AG04450 (cell line): ENCODE data around the gene GPX3. TPM values are rescaled to one million over a fixed set of nuclear protein-coding genes. Genes with fewer than 3 reads are reported as not detected.

Experiments used
- CTCF ChIA-PET: fragments of 300-600, 350-600 bp; formaldehyde crosslinking; extraction: SDS; loops from one replicate; lab custom pipeline; 2022; ENCODE audit warnings: antibody characterized with exemption, inconsistent platforms; lab: Charles Lee
- POLR2A ChIA-PET: fragments of 350-600 bp; formaldehyde crosslinking; extraction: SDS; loops from one replicate; lab custom pipeline; 2021; ENCODE audit warnings: antibody characterized with exemption, inconsistent platforms; lab: Yijun Ruan, JAX
- DNase-seq: peaks from one replicate; pipeline ENCODE4 v3.0.0-alpha.2; 2011; ENCODE audit warnings: low read depth, low spot score
- H3K27ac ChIP-seq: one replicate; pipeline ENCODE4 v1.5.1; 2012; ENCODE audit warnings: low read depth, low read length, control low read depth
- H3K27me3 ChIP-seq: one replicate; pipeline ENCODE4 v1.6.0; 2012; ENCODE audit warnings: low read length; ENCODE audit not compliant: control insufficient read depth, insufficient read depth
- H3K4me3 ChIP-seq: 2 replicates; pipeline ENCODE4 v1.5.1; 2011; ENCODE audit warnings: mild to moderate bottlenecking, low read depth, low read length, control low read depth
- H3K9me3 ChIP-seq: 2 replicates; pipeline ENCODE4 v1.5.1; 2012; ENCODE audit warnings: low read length; ENCODE audit not compliant: control insufficient read depth, insufficient read depth
- polyA plus RNA-seq: library from polyadenylated mRNA; depleted of rRNA; stranded (reverse); fragments of >200 nt; gene quantifications from 2 replicates; pipeline ENCODE4 v1.2.3, GENCODE V29; 2011
- TF ChIP-seq, protein P1 (sequence below): IDR thresholded peaks from 2 replicates; pipeline ENCODE4 v1.5.1; 2011; ENCODE audit warnings: low read depth, low read length, control low read depth, inconsistent platforms

The GPX3 gene
- polyA plus RNA-seq, 1 experiment = 3.7 TPM

DNA sequence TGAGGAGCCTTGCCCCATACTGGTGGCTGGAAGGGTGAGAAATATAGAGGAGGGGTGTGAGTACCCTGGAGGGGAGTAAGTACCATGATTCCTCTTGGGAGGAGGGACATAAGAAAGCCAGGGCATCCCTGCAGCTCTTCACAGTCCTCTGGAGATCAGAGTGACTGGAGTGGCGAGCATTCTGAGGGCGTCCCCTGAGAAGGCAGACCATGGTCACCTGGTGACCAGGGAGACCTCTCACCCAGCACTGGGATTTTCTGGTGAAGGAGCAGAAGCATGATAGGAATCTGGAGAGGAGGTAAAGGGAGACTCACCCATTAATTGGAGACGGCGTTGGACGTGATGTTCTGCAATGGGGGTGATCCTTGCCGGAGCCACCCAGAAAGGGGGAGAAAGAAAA, 27.7 kb upstream of the GPX3 start:
- ChIA-PET CTCF (no interaction called here), POLR2A (no interaction called here)
- DNase-seq = no peak
- Histone ChIP-seq H3K4me3 (no peak overlapping the region), H3K27ac (no peak overlapping the region), H3K27me3 (no peaks in the 10 kb centered on the region), H3K9me3 (no peaks in the 10 kb centered on the region)
- TF ChIP-seq, protein P1, sequence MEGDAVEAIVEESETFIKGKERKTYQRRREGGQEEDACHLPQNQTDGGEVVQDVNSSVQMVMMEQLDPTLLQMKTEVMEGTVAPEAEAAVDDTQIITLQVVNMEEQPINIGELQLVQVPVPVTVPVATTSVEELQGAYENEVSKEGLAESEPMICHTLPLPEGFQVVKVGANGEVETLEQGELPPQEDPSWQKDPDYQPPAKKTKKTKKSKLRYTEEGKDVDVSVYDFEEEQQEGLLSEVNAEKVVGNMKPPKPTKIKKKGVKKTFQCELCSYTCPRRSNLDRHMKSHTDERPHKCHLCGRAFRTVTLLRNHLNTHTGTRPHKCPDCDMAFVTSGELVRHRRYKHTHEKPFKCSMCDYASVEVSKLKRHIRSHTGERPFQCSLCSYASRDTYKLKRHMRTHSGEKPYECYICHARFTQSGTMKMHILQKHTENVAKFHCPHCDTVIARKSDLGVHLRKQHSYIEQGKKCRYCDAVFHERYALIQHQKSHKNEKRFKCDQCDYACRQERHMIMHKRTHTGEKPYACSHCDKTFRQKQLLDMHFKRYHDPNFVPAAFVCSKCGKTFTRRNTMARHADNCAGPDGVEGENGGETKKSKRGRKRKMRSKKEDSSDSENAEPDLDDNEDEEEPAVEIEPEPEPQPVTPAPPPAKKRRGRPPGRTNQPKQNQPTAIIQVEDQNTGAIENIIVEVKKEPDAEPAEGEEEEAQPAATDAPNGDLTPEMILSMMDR = no peak

DNA sequence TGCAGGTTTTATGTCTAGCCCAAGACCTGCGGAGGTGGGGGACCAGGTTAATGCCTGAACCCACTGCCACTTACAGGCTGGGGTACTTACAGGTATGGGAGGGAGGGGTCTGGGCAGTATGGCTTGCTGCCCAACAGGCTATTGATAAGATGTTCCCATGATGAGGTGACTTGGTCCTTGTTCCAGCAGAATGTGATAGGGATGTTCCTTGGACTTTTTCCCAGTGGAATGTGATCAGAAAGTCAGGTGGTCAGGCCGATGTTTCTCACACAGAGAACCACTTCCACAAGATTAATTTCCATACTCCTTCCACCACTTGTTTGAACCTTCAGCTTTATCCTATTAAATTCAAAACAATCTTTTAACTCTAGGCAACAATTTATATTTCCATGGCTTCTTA, 27.0 kb upstream of the GPX3 start:
- H3K4me3 ChIP-seq = no peak overlapping the region
- no peak overlapping the region for H3K27ac ChIP-seq
- TF ChIP-seq, protein P1 = no peak
- ChIA-PET CTCF (interaction anchor here (0.6 kb wide), 1 partner anchor 9 kb away, joined by 3 read pairs; no protein-coding TSS in a partner anchor), POLR2A (no interaction called here)
- no peaks in the 10 kb centered on the region for H3K9me3 ChIP-seq
- DNase-seq = no peak
- no peaks in the 10 kb centered on the region for H3K27me3 ChIP-seq

DNA sequence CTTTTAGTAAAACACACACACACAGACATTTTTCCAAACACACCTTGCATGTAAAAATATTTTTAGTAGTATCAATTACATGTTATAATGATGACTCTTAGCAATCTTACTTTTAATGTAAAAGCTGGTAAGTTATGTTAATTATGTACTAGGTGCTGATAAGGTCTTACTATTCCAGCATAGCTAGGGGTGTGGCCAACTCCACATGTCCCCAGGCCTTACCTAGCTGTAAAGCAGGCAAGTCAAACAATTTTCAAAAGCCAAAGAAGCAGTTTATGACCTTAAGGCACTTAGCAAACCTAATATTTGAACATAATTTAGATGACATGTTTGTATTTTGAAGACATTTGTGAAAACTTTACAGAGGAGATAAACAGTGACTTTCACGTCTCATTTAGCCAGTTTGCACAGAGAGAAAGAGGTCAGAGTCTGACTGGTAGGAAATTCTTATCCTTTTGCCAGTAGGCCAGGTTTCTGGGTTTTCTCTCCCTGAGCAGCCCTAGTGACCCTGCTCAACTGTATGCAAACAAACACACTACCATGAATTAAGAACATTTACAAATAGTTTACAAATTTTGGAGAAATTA, 26.5 kb upstream of the GPX3 start:
- Histone ChIP-seq H3K4me3 (no peak overlapping the region), H3K27ac (no peak overlapping the region), H3K27me3 (no peaks in the 10 kb centered on the region), H3K9me3 (no peaks in the 10 kb centered on the region)
- ChIA-PET CTCF (interaction anchor here (0.6 kb wide), 1 partner anchor 9 kb away, joined by 3 read pairs; no protein-coding TSS in a partner anchor), POLR2A (no interaction called here)
- TF ChIP-seq, protein P1 = no peak
- no peak for DNase-seq

DNA sequence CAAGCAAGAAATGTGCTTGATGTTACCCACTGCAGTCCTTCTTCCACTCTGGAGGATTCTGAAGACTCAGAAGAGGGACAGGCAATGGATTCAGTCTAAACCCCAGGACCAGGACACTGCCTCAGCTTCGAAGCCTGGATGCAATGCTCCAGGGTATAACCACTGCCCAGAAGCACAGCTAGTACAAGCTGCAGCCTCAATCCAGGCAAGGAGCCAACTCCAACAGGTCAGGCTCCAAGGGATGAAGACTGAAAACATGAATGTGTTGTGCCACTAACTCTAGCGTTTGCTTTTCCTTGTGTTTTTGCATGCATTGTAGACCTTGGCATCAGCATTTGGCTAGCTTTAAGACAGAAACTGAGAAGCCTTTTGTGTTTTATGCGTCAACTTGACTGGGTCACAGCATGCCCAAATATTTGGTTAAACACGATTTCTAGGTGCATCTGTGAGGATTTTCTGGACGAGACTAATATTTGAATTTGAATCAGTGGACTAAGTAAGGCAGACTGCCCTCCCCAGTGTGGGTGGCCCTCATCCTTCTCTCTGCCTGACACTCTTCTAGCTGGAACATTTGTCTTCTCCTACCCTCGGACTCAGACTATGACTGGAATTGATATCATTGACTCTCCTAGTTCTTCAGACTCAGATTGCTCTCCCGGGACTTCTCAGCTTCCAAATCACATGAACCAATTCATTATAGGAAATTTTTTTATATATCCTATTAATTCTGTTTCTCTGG, 20.5 kb upstream of the GPX3 start:
- TF ChIP-seq, protein P1 = no peak
- CTCF ChIA-PET = interaction anchor here (7.7 to 9.2 kb wide), 3 partner anchors 50 to 165 kb away, joined by 122 to 229 read pairs (median 131); no protein-coding TSS in a partner anchor
- Histone ChIP-seq H3K4me3 (no peak overlapping the region), H3K27me3 (peaks cover 9% of the 10 kb centered on the region), H3K27ac (no peak overlapping the region), H3K9me3 (no peaks in the 10 kb centered on the region)
- POLR2A ChIA-PET = no interaction called here
- no peak for DNase-seq

DNA sequence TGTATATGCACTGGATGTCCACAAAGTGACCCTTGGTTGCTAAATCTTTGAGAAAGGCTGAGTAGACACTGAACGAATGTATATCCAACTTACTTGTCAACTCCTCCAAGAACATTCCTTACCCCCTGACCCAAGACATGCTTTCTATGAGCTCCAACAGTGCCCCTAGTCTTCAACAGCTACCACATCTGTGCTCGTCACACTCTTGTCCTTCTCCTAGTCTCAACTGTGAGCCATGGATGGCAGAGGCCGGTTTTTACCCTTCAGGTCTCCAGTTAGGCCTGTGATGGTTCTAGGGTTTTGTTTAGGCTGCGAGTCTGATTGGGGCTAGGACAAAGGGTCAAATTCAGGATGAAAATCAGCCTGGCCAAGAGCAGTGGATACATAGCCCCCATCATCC, 19.0 kb upstream of the GPX3 start:
- TF ChIP-seq, protein P1 = no peak
- H3K4me3 ChIP-seq = no peak overlapping the region
- no peak for DNase-seq
- POLR2A ChIA-PET = no interaction called here
- H3K27me3 ChIP-seq = peaks cover 9% of the 10 kb centered on the region
- CTCF ChIA-PET = interaction anchor here (1.1 to 9.2 kb wide), 10 partner anchors 9 to 315 kb away, joined by 3 to 229 read pairs (median 12); no protein-coding TSS in a partner anchor
- no peak overlapping the region for H3K27ac ChIP-seq
- H3K9me3 ChIP-seq = no peaks in the 10 kb centered on the region
